ENCODE measurements around the gene ELN.
A peak's percentile ranks its signal among the peaks of the same experiment; 100 is the strongest.

ELN gene

DNA sequence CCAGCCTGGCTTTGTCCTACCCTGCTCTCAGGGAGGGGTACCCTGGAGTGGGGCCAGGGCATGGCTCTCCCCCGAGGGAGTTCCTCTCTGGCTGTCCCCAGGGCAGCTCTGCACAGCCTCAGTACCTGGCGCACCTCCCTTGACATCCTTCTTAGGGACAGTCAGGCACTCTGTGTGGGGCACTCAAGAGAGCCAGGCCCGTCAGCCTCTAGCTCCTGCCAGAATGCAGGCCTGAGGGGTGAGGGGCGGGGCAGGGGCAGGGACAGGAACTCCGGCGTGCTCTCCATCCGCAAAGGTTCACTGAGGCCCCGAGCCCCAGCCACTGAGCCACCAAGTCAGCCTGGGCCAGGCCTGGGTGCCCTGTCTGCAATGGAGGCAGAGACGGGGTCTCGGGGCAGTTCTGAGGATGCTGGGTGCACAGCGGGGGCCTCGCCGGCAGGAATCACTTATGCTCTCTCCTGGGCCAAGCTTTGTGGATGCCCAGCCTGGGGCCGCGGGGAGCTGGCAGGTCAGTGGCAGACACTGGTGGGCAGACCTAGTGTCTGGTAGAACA, 65.8 kb downstream of the ELN start:
- DNase-seq (ENCODE audit: low spot score) (no peak), ATAC-seq (ENCODE audit: low read depth) (peak; percentile 12)
- Histone ChIP-seq H3K27ac (ENCODE audit: poor library complexity, severe bottlenecking) (peak overlapping the region; percentile 86), H3K9me3 (ENCODE audit: severe bottlenecking) (peaks cover 9% of the 10 kb centered on the region), H3K4me3 (ENCODE audit: severe bottlenecking) (no peak overlapping the region), H3K36me3 (ENCODE audit: low read depth) (peaks cover 19% of the 10 kb centered on the region), H3K4me1 (ENCODE audit: insufficient read depth, poor library complexity, severe bottlenecking) (peaks cover 22% of the 10 kb centered on the region), H3K27me3 (ENCODE audit: insufficient read depth, poor library complexity, severe bottlenecking) (no peaks in the 10 kb centered on the region)
- no peak for TF ChIP-seq CTCF (IDR thresholded peaks at IDR 0.05; ENCODE audit: poor library complexity, severe bottlenecking)

DNA sequence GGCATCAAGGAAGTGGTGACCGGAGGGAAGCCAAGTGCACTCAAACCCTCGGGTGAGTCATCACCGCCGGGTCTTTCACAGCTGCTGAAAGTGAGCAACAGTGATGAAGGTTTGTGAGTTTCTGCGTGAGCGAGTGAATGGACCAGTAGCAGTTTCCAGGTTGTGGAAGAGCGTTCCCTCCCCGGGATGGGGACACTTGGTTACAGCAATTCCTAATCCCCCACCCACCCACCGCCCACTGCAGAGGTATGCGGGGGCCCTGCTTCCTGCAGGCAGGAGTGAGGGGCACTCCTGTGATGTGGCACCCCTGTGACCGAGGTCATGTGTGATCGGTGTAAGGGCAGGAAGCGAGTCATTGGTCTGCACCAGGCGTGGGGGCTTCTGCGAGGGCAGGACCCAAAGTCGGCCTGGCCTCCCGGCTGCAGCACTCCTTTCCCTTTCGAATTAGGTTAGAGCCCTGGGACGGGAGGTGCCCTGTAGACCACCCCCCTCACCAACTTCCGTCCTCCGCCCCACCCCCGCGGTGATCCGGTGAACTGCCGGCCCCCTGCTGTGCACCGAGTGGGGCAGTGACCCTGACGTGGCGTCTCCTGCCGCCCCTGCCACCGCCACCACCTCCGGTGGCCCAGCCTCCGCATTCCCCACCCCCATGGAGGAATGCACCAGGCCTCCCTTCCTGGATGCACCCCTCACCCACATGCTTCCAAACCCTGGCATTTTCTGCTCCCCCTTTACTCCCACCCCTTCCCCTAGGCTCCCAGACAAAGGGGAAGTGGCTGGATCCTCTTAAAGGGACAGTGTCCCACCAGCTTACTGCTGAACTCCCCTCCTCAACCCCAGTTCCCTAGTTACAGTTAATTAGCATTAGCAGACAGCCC, 66.5 kb downstream of the ELN start:
- TF ChIP-seq CTCF (IDR thresholded peaks at IDR 0.05; ENCODE audit: poor library complexity, severe bottlenecking): no peak
- Histone ChIP-seq H3K4me1 (ENCODE audit: insufficient read depth, poor library complexity, severe bottlenecking) (peaks cover 22% of the 10 kb centered on the region), H3K9me3 (ENCODE audit: severe bottlenecking) (peaks cover 9% of the 10 kb centered on the region), H3K4me3 (ENCODE audit: severe bottlenecking) (no peak overlapping the region), H3K27me3 (ENCODE audit: insufficient read depth, poor library complexity, severe bottlenecking) (no peaks in the 10 kb centered on the region), H3K36me3 (ENCODE audit: low read depth) (peaks cover 26% of the 10 kb centered on the region), H3K27ac (ENCODE audit: poor library complexity, severe bottlenecking) (peak overlapping the region; percentile 86)
- peak; percentile 88 for DNase-seq (ENCODE audit: low spot score)
- ATAC-seq (ENCODE audit: low read depth): peak; percentile 84

- Histone ChIP-seq H3K9me3 (ENCODE audit: severe bottlenecking) (peaks cover 9% of the 10 kb centered on the region), H3K4me1 (ENCODE audit: insufficient read depth, poor library complexity, severe bottlenecking) (peaks cover 22% of the 10 kb centered on the region), H3K4me3 (ENCODE audit: severe bottlenecking) (no peak overlapping the region), H3K36me3 (ENCODE audit: low read depth) (peaks cover 32% of the 10 kb centered on the region), H3K27ac (ENCODE audit: poor library complexity, severe bottlenecking) (peak overlapping the region; percentile 86), H3K27me3 (ENCODE audit: insufficient read depth, poor library complexity, severe bottlenecking) (no peaks in the 10 kb centered on the region)
- no peak for DNase-seq (ENCODE audit: low spot score)
- ATAC-seq (ENCODE audit: low read depth): no peak
- TF ChIP-seq CTCF (IDR thresholded peaks at IDR 0.05; ENCODE audit: poor library complexity, severe bottlenecking): no peak
Measured at GRCh38 chr7:74095135-74095534, 67.2 kb downstream of the ELN start.

GRCh38 chr7:74097937-74098614, 70.1 kb downstream of the ELN start:
- TF ChIP-seq CTCF (IDR thresholded peaks at IDR 0.05; ENCODE audit: poor library complexity, severe bottlenecking): no peak
- H3K9me3 ChIP-seq (ENCODE audit: severe bottlenecking): peaks cover 9% of the 10 kb centered on the region
- peak overlapping the region; percentile 90 for H3K27ac ChIP-seq (ENCODE audit: poor library complexity, severe bottlenecking)
- DNase-seq (ENCODE audit: low spot score): no peak
- no peaks in the 10 kb centered on the region for H3K27me3 ChIP-seq (ENCODE audit: insufficient read depth, poor library complexity, severe bottlenecking)
- peaks cover 35% of the 10 kb centered on the region for H3K36me3 ChIP-seq (ENCODE audit: low read depth)
- H3K4me3 ChIP-seq (ENCODE audit: severe bottlenecking): no peak overlapping the region
- peaks cover 22% of the 10 kb centered on the region for H3K4me1 ChIP-seq (ENCODE audit: insufficient read depth, poor library complexity, severe bottlenecking)
- ATAC-seq (ENCODE audit: low read depth): peak; percentile 79
